PC-3 (cell line): ENCODE results near the gene AGAP1.
A peak's percentile ranks its signal among the peaks of the same experiment; 100 is the strongest.

Source experiments
- CTCF ChIP-seq: fragments of 300-600 bp; sonication (generic); conservative IDR thresholded peaks from 2 replicates; pipeline ENCODE4 v1.5.1; 2017; ENCODE audit warnings: antibody characterized with exemption, low read depth, mild to moderate bottlenecking, low read length
- EZH2 ChIP-seq: fragments of 300-600 bp; sonication (generic); IDR thresholded peaks from one replicate; pipeline ENCODE4 v1.6.1; 2017; ENCODE audit warnings: antibody characterized with exemption, mild to moderate bottlenecking, low read length; ENCODE audit not compliant: unreplicated experiment

DNA sequence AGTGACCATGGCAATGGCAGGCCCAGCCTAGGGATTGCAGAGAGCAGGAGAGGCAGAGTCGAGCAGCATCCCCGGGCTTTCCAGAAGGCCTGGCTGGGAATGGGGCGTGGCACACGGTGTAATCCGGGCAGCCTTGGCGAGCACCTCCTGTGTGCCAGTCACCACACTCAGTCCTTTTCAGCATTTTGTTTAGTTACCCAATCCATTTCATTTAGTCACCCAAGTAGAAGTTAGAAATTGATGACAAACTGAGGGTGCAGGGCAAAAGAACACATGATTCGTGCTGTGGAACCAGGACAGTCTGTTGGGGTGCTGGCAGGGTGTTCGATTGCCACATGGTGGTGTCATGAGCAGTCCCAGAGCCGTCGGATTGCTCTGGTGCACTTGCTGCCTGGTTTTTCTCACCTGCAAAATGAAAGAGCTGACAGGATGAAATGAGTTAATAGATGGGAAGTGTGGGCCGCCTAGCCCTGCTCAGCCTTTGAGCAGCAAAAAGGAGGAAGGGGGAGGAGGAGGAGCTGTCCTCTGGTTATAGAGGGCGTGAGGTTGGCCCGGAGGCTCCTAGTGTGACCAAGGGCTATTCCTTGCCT lies 299.4 kb downstream of the AGAP1 start:
- TF ChIP-seq CTCF (peak; percentile 51), EZH2 (no peak)
